ENCODE results near the gene MATR3.

MATR3 gene

DNA sequence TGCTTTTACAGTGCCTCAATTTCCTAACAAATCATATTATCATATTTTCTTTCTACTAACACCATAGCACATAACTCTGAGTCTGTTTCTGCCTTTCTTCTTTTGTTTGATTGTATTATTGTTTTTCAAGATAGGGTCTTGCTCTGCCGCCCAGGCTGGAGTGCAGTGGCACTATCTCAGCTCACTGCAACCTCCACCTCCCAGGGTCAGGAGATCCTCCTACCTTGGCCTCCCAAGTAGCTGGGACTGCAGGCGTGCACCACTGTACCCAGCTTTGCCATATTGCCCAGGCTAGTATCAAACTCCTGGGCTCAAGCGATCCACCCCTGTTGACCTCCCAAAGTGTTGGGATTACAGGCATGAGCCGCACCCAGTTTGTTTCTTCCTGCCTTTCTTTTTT, 66.8 kb downstream of the MATR3 start:
- TF ChIP-seq, protein P1, sequence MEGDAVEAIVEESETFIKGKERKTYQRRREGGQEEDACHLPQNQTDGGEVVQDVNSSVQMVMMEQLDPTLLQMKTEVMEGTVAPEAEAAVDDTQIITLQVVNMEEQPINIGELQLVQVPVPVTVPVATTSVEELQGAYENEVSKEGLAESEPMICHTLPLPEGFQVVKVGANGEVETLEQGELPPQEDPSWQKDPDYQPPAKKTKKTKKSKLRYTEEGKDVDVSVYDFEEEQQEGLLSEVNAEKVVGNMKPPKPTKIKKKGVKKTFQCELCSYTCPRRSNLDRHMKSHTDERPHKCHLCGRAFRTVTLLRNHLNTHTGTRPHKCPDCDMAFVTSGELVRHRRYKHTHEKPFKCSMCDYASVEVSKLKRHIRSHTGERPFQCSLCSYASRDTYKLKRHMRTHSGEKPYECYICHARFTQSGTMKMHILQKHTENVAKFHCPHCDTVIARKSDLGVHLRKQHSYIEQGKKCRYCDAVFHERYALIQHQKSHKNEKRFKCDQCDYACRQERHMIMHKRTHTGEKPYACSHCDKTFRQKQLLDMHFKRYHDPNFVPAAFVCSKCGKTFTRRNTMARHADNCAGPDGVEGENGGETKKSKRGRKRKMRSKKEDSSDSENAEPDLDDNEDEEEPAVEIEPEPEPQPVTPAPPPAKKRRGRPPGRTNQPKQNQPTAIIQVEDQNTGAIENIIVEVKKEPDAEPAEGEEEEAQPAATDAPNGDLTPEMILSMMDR (IDR thresholded peaks at IDR 0.05), result no peak

DNA sequence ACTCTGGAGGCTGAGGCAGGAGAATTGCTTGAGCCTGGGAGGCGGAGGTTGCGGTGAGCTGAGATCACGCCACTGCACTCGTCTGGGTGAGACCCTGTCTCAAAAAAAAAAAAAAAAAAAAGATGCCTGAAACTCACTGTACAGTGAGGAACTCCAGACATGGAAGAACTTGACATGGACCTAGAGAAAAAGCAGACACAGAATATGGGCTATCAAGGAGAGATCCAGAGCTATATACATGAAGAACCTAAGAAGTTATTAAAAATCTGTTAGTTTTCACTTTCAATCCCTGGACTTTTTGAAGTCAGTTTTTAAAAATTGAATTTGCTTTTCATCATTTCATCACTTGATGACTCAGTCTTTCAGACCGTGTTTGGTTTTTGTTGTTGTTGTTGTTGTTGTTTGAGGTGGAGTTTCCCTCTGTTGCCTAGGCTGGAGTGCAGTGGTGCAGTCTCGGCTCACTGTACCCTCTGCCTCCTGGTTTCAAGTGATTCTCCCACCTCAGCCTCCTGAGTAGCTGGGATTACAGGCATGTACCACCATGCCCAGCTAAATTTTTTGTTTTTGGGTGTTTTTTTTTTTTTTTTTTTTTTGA, 68.4 kb downstream of the MATR3 start:
- TF ChIP-seq, protein P1 (IDR thresholded peaks at IDR 0.05), result no peak

DNA sequence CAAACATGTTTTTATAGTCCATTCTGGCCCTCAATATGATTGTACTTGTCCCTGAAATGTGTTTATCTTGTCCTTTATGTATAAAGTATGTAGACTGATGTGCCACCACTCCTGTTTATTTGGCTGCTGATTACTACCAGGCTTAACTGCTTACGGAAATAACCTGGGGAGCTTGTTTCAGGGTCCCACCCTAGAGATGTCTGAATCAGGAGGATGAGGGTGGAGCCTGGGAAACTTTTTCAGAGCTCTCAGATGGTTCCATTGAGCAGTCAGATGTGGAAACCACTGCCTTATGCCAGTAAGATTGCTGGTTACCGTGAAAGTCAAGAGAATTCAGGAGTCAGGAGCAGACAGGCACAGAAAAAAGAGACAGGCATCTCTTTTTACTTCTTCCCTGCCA, 70.4 kb downstream of the MATR3 start:
- TF ChIP-seq, protein P1 (IDR thresholded peaks at IDR 0.05), result no peak

DNA sequence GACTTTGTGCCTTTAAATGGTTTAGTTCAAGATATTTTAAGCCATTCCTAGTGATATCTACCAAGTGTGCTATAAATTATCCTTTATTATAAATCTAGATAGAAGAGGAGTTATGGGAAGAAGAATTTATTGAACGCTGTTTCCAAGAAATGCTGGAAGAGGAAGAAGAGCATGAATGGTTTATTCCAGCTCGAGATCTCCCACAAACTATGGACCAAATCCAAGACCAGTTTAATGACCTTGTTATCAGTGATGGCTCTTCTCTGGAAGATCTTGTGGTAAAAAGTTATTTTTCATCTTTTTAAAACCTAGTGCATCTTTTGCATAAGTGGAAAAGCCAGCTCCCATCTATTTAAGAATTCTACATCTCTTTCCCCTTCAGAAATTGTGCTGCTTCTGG, 70.9 kb downstream of the MATR3 start:
- TF ChIP-seq, protein P1 (IDR thresholded peaks at IDR 0.05), result no peak

DNA sequence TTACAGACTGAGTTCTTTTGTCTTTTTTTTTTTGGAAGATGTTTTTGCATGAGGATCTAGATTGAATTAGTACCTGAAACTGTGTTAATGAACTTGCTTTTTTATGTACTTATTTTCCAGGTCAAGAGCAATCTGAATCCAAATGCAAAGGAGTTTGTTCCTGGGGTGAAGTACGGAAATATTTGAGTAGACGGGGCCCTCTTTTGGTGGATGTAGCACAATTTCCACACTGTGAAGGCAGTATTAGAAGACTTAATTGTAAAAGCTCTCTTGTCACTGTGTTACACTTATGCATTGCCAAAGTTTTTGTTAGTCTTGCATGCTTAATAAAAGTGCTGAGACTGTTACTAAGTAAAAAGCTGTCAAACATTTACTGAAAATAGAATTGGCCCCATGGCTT, 75.1 kb downstream of the MATR3 start:
- TF ChIP-seq, protein P1 (IDR thresholded peaks at IDR 0.05), result no peak

DNA sequence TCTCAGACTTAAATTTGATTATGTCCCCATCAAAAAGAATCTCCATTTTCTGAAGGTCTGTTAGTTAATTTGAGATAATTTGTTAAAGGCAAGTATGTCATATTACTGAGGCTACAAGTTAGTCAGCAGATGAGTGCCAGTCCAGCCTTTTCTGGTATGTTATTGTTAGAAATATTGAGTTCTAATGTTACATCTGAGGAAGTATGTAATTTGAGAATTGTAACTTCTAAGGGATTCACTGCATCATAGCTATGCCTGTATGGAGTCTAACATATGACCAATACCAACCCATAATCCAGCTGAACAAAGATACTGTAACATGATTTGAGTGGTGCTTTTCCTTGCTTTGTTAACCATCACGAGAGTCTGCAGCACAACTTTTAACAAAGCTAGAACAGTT, 75.6 kb downstream of the MATR3 start:
- TF ChIP-seq, protein P1 (IDR thresholded peaks at IDR 0.05), result no peak

DNA sequence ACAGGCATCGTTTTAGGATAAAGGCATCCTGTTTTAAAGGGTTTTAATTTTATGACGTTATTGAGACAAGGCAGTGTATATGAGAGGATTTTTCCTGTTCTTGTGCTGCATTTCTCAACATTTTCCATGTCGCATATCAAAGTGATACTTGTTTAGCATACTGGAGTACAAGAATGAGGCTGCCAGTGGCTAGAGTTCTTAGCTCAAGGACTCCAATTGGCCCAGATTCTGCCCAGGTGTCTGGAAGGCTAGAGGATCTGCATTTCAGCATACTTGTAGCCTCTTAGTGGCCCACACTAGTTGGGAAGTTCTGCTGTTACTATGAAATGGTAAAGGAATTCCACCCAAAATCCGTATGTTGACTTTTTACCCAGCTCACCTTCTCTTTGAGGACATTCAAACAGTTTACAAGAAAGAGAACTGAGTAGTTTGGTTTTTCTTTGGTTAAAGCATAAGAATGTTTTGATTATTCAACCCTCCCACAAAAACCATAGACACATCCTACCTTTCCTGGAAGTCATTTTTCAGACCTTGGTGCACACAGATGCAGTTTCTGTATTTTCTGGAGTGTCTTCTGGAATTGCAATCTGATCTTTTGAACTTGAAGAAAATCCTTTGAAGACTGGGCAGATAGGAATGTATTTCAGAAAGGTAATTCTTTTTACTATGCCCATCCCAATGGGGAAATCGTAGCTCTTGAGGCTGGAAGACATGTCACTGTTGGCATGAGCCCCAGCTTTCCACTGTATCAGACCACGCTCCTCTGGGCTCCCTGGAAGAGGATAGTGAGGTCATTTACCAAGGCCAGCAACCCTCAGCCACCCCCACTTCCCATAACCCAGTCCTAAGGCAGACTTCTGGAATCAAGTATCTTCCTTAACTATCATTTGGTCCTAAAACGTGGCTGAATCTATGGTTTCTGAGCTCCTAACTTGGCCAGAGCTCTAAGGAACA, 78.2 kb downstream of the MATR3 start:
- TF ChIP-seq, protein P1 (IDR thresholded peaks at IDR 0.05), result no peak
